Lung microvascular endothelial cell (primary cell): Measurements from ENCODE around the gene PSMG1. TPM values are rescaled to one million over a fixed set of nuclear protein-coding genes. Genes with fewer than 3 reads are reported as not detected.

ENCODE experiments used
- DNase-seq, 2 donors: peaks; one replicate each; pipeline versions ENCODE4 v3.0.0 to v3.0.0-alpha.2; 2010; ENCODE audit warnings: low read depth in 2 of 2
- total RNA-seq: library from RNA; depleted of rRNA; stranded (reverse); fragments of >200 nt; gene quantifications from 2 replicates; pipeline ENCODE4 v1.2.1, GENCODE V29; 2014

Gene PSMG1
- total RNA-seq, 1 donor from 2014 or later = 58.9 TPM

- DNase-seq = peak; percentile 76 to 86
These were observed 57.3 kb downstream of the PSMG1 start for GRCh38 chr21:39125752-39126485.

Other genes with a start within 250 kb of the PSMG1 start
- gene BRWD1, start 130.2 kb upstream of the PSMG1 start, total RNA-seq = 33.8 and 51.2 TPM in 2 replicates
- 160 and 189 TPM in 2 replicates for gene HMGN1, start 165.6 kb upstream of the PSMG1 start, total RNA-seq